Mesenchymal stem cell (in vitro differentiated cells and primary cell): ENCODE results near the gene GREM2.

Experiments used
- DNase-seq: peaks from one replicate; pipeline ENCODE4 v3.0.0-alpha.2; 2013
- H2AFZ ChIP-seq: one replicate; pipeline ENCODE4 v1.6.1; 2013; ENCODE audit warnings: low read depth, mild to moderate bottlenecking, control low read depth, inconsistent platforms, low read length, moderate library complexity
- H2AK5ac ChIP-seq: 2 replicates; pipeline ENCODE4 v1.6.1; 2013; ENCODE audit warnings: low read length, moderate library complexity, mild to moderate bottlenecking, inconsistent platforms; ENCODE audit not compliant: severe bottlenecking
- H2BK120ac ChIP-seq: one replicate; pipeline ENCODE4 v1.6.1; 2013; ENCODE audit warnings: low read depth, mild to moderate bottlenecking, inconsistent platforms, low read length, moderate library complexity
- H2BK12ac ChIP-seq, 2 experiments: one replicate each; pipeline ENCODE4 v1.6.1; 2013; ENCODE audit warnings: inconsistent platforms in 2 of 2, low read length in 2 of 2, mild to moderate bottlenecking in 2 of 2, moderate library complexity in 2 of 2, control low read depth in 1 of 2
- H2BK15ac ChIP-seq: one replicate; pipeline ENCODE4 v1.6.1; 2013; ENCODE audit warnings: mild to moderate bottlenecking, low read depth, inconsistent platforms; ENCODE audit not compliant: poor library complexity, severe bottlenecking
- H2BK5ac ChIP-seq: 2 replicates; pipeline ENCODE4 v1.6.1; 2013; ENCODE audit warnings: low read depth, mild to moderate bottlenecking, low read length, control low read depth, inconsistent platforms; ENCODE audit not compliant: poor library complexity, severe bottlenecking
- H3K14ac ChIP-seq, 2 experiments: one replicate each; pipeline ENCODE4 v1.6.1; 2013; ENCODE audit warnings: inconsistent platforms in 2 of 2, low read length in 2 of 2, control low read depth in 1 of 2, mild to moderate bottlenecking in 1 of 2, moderate library complexity in 1 of 2
- H3K18ac ChIP-seq, 2 experiments: one replicate each; pipeline ENCODE4 v1.6.1; 2013; ENCODE audit warnings: inconsistent platforms in 2 of 2, low read length in 2 of 2, control low read depth in 1 of 2, low read depth in 1 of 2, mild to moderate bottlenecking in 1 of 2
- H3K23ac ChIP-seq, 2 experiments: one replicate each; pipeline ENCODE4 v1.6.1; 2013; ENCODE audit warnings: inconsistent platforms in 2 of 2, low read length in 2 of 2, mild to moderate bottlenecking in 2 of 2, moderate library complexity in 2 of 2, control low read depth in 1 of 2
- H3K27ac ChIP-seq: 2 replicates; pipeline ENCODE4 v1.5.1; 2013; ENCODE audit warnings: mild to moderate bottlenecking, moderate library complexity, low read length, control low read depth, inconsistent platforms; ENCODE audit not compliant: poor library complexity, severe bottlenecking
- H3K27me3 ChIP-seq, 2 experiments: 2 replicates each; pipeline versions ENCODE4 v1.6.1 to v1.7.0; 2013; ENCODE audit warnings: low read length in 2 of 2, mild to moderate bottlenecking in 2 of 2, moderate library complexity in 2 of 2, control low read depth in 1 of 2, inconsistent platforms in 1 of 2; ENCODE audit not compliant: control insufficient read depth in 1 of 2, insufficient read depth in 1 of 2
- H3K36me3 ChIP-seq, 2 experiments: 2 replicates each; pipeline versions ENCODE4 v1.6.1 to v1.7.0; 2013; ENCODE audit warnings: low read length in 2 of 2, control low read depth in 1 of 2, inconsistent platforms in 1 of 2, low read depth in 1 of 2, mild to moderate bottlenecking in 1 of 2; ENCODE audit not compliant: insufficient read depth in 2 of 2, control insufficient read depth in 1 of 2
- H3K4ac ChIP-seq, 2 experiments: one replicate each; pipeline ENCODE4 v1.6.1; 2013; ENCODE audit warnings: inconsistent platforms in 2 of 2, low read length in 2 of 2, mild to moderate bottlenecking in 2 of 2, moderate library complexity in 2 of 2, control low read depth in 1 of 2, low read depth in 1 of 2
- H3K4me1 ChIP-seq: 2 replicates; pipeline ENCODE4 v1.6.1; 2013; ENCODE audit warnings: low read depth, low read length, control low read depth; ENCODE audit not compliant: control insufficient read depth, insufficient read depth
- H3K4me2 ChIP-seq: 2 replicates; pipeline ENCODE4 v1.6.1; 2013; ENCODE audit warnings: low read length, mild to moderate bottlenecking, inconsistent platforms; ENCODE audit not compliant: poor library complexity, severe bottlenecking
- H3K4me3 ChIP-seq, 2 experiments: 2 replicates each; pipeline versions ENCODE4 v1.5.1 to v1.7.0; 2013; ENCODE audit warnings: low read length in 2 of 2, mild to moderate bottlenecking in 2 of 2, control low read depth in 1 of 2, low read depth in 1 of 2; ENCODE audit not compliant: insufficient read depth in 1 of 2
- H3K79me1 ChIP-seq: replicated peaks from 2 replicates; pipeline ENCODE4 v1.6.1; 2013; ENCODE audit warnings: mild to moderate bottlenecking, control low read depth, low read length, inconsistent platforms; ENCODE audit not compliant: poor library complexity, severe bottlenecking
- H3K9ac ChIP-seq: 2 replicates; pipeline ENCODE4 v1.7.0; 2013; ENCODE audit warnings: mild to moderate bottlenecking, low read length, moderate library complexity
- H3K9me3 ChIP-seq: 2 replicates; pipeline ENCODE4 v1.7.0; 2013; ENCODE audit warnings: mild to moderate bottlenecking, low read length; ENCODE audit not compliant: control insufficient read depth
- H4K8ac ChIP-seq: one replicate; pipeline ENCODE4 v1.6.1; 2013; ENCODE audit warnings: inconsistent platforms, mild to moderate bottlenecking, low read length, moderate library complexity
- H4K91ac ChIP-seq: one replicate; pipeline ENCODE4 v1.6.1; 2013; ENCODE audit warnings: mild to moderate bottlenecking, low read length, inconsistent platforms
- WGBS: methylation state at CpG from one replicate; pipeline ENCODE4 v1.1.7; 2013; ENCODE audit warnings: mixed read lengths; 5-methylcytosine and 5-hydroxymethylcytosine counted together

Gene GREM2

GRCh38 chr1:240496356-240496755 lies 115.6 kb downstream of the GREM2 start:
- WGBS, result 94% methylated on average over 7 of the region's 7 CpGs
- DNase-seq, result no peak
- no peak overlapping the region for H2AK5ac ChIP-seq
- H3K4me3 ChIP-seq, result no peak overlapping the region
- H3K9ac ChIP-seq, result no peak overlapping the region
- no peak overlapping the region for H3K4me2 ChIP-seq
- H3K23ac ChIP-seq, result no peak overlapping the region
- H3K36me3 ChIP-seq, result peaks cover 0 to 22% of the 10 kb centered on the region in 2 experiments
- no peak overlapping the region for H4K91ac ChIP-seq
- H3K4me1 ChIP-seq, result no peaks in the 10 kb centered on the region
- H3K18ac ChIP-seq, result no peak overlapping the region
- H2AFZ ChIP-seq, result no peak overlapping the region
- no peaks in the 10 kb centered on the region for H3K27me3 ChIP-seq
- no peak overlapping the region for H2BK5ac ChIP-seq
- no peak overlapping the region for H3K4ac ChIP-seq
- no peak overlapping the region for H2BK15ac ChIP-seq
- no peak overlapping the region for H4K8ac ChIP-seq
- no peaks in the 10 kb centered on the region for H3K79me1 ChIP-seq
- H3K14ac ChIP-seq, result no peak overlapping the region
- H3K9me3 ChIP-seq, result no peaks in the 10 kb centered on the region
- no peak overlapping the region for H3K27ac ChIP-seq
- no peak overlapping the region for H2BK12ac ChIP-seq
- no peak overlapping the region for H2BK120ac ChIP-seq

GRCh38 chr1:240495601-240496000 lies 116.4 kb downstream of the GREM2 start:
- DNase-seq, result no peak
- Histone ChIP-seq H3K4me3 (no peak overlapping the region), H3K27me3 (no peaks in the 10 kb centered on the region), H3K4me2 (no peak overlapping the region), H4K91ac (no peak overlapping the region), H2BK120ac (no peak overlapping the region), H2BK12ac (no peak overlapping the region), H3K36me3 (peaks cover 0 to 29% of the 10 kb centered on the region in 2 experiments), H3K14ac (no peak overlapping the region), H2BK15ac (no peak overlapping the region), H3K23ac (no peak overlapping the region), H3K4ac (no peak overlapping the region), H3K4me1 (peaks cover 5% of the 10 kb centered on the region), H3K18ac (no peak overlapping the region), H2BK5ac (no peak overlapping the region), H3K9ac (no peak overlapping the region), H2AK5ac (no peak overlapping the region), H3K27ac (no peak overlapping the region), H3K79me1 (no peaks in the 10 kb centered on the region), H3K9me3 (no peaks in the 10 kb centered on the region), H2AFZ (no peak overlapping the region), H4K8ac (no peak overlapping the region)
- WGBS, result 97% methylated on average over 2 of the region's 4 CpGs

GRCh38 chr1:240492832-240493440 lies 119.0 kb downstream of the GREM2 start:
- Histone ChIP-seq H3K4me1 (peaks cover 5% of the 10 kb centered on the region), H2BK5ac (no peak overlapping the region), H3K4me2 (no peak overlapping the region), H3K18ac (peak overlapping the region; percentile 56 to 65), H2BK12ac (peak overlapping the region; percentile 15 to 84), H3K27me3 (no peaks in the 10 kb centered on the region), H4K91ac (no peak overlapping the region), H3K4me3 (peak overlapping the region in 1 of 2 experiments; percentile 57), H3K36me3 (peaks cover 0 to 45% of the 10 kb centered on the region in 2 experiments), H3K23ac (no peak overlapping the region), H4K8ac (peak overlapping the region; percentile 21), H3K27ac (no peak overlapping the region), H2AK5ac (no peak overlapping the region), H2BK120ac (no peak overlapping the region), H2AFZ (peak overlapping the region; percentile 33), H3K9ac (no peak overlapping the region), H3K9me3 (no peaks in the 10 kb centered on the region), H3K14ac (no peak overlapping the region), H3K4ac (peak overlapping the region; percentile 16 to 66), H3K79me1 (no peaks in the 10 kb centered on the region), H2BK15ac (no peak overlapping the region)
- WGBS, result 50% methylated on average over 52 of the region's 52 CpGs
- DNase-seq, result peak; percentile 74

- Histone ChIP-seq H2BK120ac (no peak overlapping the region), H3K36me3 (peaks cover 0 to 45% of the 10 kb centered on the region in 2 experiments), H2BK5ac (no peak overlapping the region), H3K9me3 (no peaks in the 10 kb centered on the region), H2AK5ac (no peak overlapping the region), H2AFZ (no peak overlapping the region), H3K23ac (no peak overlapping the region), H4K91ac (no peak overlapping the region), H3K4ac (no peak overlapping the region), H2BK15ac (no peak overlapping the region), H3K4me2 (no peak overlapping the region), H2BK12ac (no peak overlapping the region), H3K4me1 (peaks cover 5% of the 10 kb centered on the region), H3K27ac (peak overlapping the region; percentile 21), H3K9ac (no peak overlapping the region), H3K79me1 (no peaks in the 10 kb centered on the region), H3K27me3 (no peaks in the 10 kb centered on the region), H4K8ac (no peak overlapping the region), H3K4me3 (no peak overlapping the region), H3K18ac (no peak overlapping the region), H3K14ac (no peak overlapping the region)
- DNase-seq, result no peak
- WGBS, result 73% methylated on average over 4 of the region's 7 CpGs
Measured at GRCh38 chr1:240491796-240492195, 120.2 kb downstream of the GREM2 start.
